Uterus (tissue), 2 donors: Measurements from ENCODE around the gene JMJD6.
A peak's percentile ranks its signal among the peaks of the same experiment; 100 is the strongest.

Experiments used
- CTCF ChIP-seq, 4 experiments: fragments of 200-600 bp in 2 of 4; fragments of 450-650 bp in 2 of 4; sonication (generic) in 2 of 4; IDR thresholded peaks; one replicate each; pipeline ENCODE4 v1.5.1; 2016 to 2019; ENCODE audit warnings: antibody characterized with exemption in 4 of 4, mild to moderate bottlenecking in 2 of 4, moderate library complexity in 1 of 4
- POLR2A ChIP-seq, 2 donors: fragments of 450-650 bp; IDR thresholded peaks; one replicate each; pipeline ENCODE4 v1.6.1; 2016; ENCODE audit warnings: antibody characterized with exemption in 2 of 2, mild to moderate bottlenecking in 1 of 2, moderate library complexity in 1 of 2

GRCh38 chr17:76726776-76727718, 641 bp upstream of the JMJD6 start, which contains the start of gene METTL23:
- peak; percentile 62 to 80 (median 74) for TF ChIP-seq CTCF (IDR thresholded peaks at IDR 0.05)
- peak in 1 of 2 donors; percentile 51 for TF ChIP-seq POLR2A (IDR thresholded peaks at IDR 0.05)
